DND-41 (cell line): Measurements from ENCODE around the gene SDC4.

Experiments used
- ATAC-seq: fragments of 200-7000 bp; cut with Tn5 transposase; 3 replicates; pipeline ENCODE4 v1.9.1; 2021; ENCODE audit warnings: low read depth; ENCODE audit not compliant: insufficient read depth
- DNase-seq: peaks from one replicate; pipeline ENCODE4 v3.0.0-alpha.2; 2020
- H2AFZ ChIP-seq: 2 replicates; pipeline ENCODE4 v1.6.0; 2012; ENCODE audit warnings: low read depth, low read length
- H3K27ac ChIP-seq: 2 replicates; pipeline ENCODE4 v1.5.1; 2012; ENCODE audit warnings: low read length, inconsistent platforms
- H3K27me3 ChIP-seq: fragments of 200-600 bp; sonication (generic); 2 replicates; pipeline ENCODE4 v1.6.0; 2012; ENCODE audit warnings: low read length, mild to moderate bottlenecking, inconsistent platforms; ENCODE audit not compliant: insufficient read depth, poor library complexity
- H3K36me3 ChIP-seq: 2 replicates; pipeline ENCODE4 v1.5.1; 2012; ENCODE audit warnings: low read length, inconsistent platforms; ENCODE audit not compliant: insufficient read depth
- H3K4me1 ChIP-seq: 2 replicates; pipeline ENCODE4 v1.5.1; 2012; ENCODE audit warnings: mild to moderate bottlenecking, low read length; ENCODE audit not compliant: insufficient read depth
- H3K4me2 ChIP-seq: 2 replicates; pipeline ENCODE4 v1.6.0; 2012; ENCODE audit warnings: mild to moderate bottlenecking, moderate library complexity, low read length, inconsistent platforms; ENCODE audit not compliant: insufficient read depth
- H3K4me3 ChIP-seq, 2 experiments: fragments of 200-600 bp in 1 of 2; shearing (Covaris generic) in 1 of 2; 2 replicates each; pipeline ENCODE4 v1.5.1; 2012 to 2016; ENCODE audit warnings: inconsistent platforms in 2 of 2, low read length in 2 of 2, mild to moderate bottlenecking in 2 of 2, low read depth in 1 of 2, moderate library complexity in 1 of 2
- H3K79me2 ChIP-seq: 2 replicates; pipeline ENCODE4 v1.6.0; 2012; ENCODE audit warnings: low read length, inconsistent platforms; ENCODE audit not compliant: insufficient read depth
- H3K9ac ChIP-seq: 2 replicates; pipeline ENCODE4 v1.6.0; 2012; ENCODE audit warnings: low read depth, mild to moderate bottlenecking, inconsistent platforms, low read length, moderate library complexity
- H3K9me3 ChIP-seq: 2 replicates; pipeline ENCODE4 v1.5.1; 2012; ENCODE audit warnings: low read length, moderate library complexity, mild to moderate bottlenecking, inconsistent platforms; ENCODE audit not compliant: insufficient read depth, severe bottlenecking
- H4K20me1 ChIP-seq: 2 replicates; pipeline ENCODE4 v1.6.0; 2012; ENCODE audit warnings: low read length; ENCODE audit not compliant: insufficient read depth
- EZH2 ChIP-seq: IDR thresholded peaks from 3 replicates; pipeline ENCODE4 v1.6.1; 2012; ENCODE audit warnings: borderline replicate concordance, low read depth, mild to moderate bottlenecking, moderate library complexity, low read length, inconsistent platforms; ENCODE audit not compliant: severe bottlenecking
- TF ChIP-seq, protein P1 (sequence below): IDR thresholded peaks from 2 replicates; pipeline ENCODE4 v1.5.1; 2012; ENCODE audit warnings: borderline replicate concordance, low read length, moderate library complexity, mild to moderate bottlenecking; ENCODE audit not compliant: poor library complexity, severe bottlenecking; ENCODE audit errors: extremely low read depth

SDC4 gene

GRCh38 chr20:45340951-45341350, 7.3 kb downstream of the SDC4 start:
- no peaks in the 10 kb centered on the region for H3K79me2 ChIP-seq
- H3K36me3 ChIP-seq: no peaks in the 10 kb centered on the region
- no peak overlapping the region for H3K4me3 ChIP-seq
- no peak overlapping the region for H2AFZ ChIP-seq
- TF ChIP-seq, protein P1, sequence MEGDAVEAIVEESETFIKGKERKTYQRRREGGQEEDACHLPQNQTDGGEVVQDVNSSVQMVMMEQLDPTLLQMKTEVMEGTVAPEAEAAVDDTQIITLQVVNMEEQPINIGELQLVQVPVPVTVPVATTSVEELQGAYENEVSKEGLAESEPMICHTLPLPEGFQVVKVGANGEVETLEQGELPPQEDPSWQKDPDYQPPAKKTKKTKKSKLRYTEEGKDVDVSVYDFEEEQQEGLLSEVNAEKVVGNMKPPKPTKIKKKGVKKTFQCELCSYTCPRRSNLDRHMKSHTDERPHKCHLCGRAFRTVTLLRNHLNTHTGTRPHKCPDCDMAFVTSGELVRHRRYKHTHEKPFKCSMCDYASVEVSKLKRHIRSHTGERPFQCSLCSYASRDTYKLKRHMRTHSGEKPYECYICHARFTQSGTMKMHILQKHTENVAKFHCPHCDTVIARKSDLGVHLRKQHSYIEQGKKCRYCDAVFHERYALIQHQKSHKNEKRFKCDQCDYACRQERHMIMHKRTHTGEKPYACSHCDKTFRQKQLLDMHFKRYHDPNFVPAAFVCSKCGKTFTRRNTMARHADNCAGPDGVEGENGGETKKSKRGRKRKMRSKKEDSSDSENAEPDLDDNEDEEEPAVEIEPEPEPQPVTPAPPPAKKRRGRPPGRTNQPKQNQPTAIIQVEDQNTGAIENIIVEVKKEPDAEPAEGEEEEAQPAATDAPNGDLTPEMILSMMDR: no peak
- no peak for TF ChIP-seq EZH2
- H4K20me1 ChIP-seq: 0 out of 2 replicates have a peak, but pooled peaks cover 2% of the 10 kb centered on the region
- no peaks in the 10 kb centered on the region for H3K9me3 ChIP-seq
- peaks cover 62% of the 10 kb centered on the region for H3K27me3 ChIP-seq
- H3K4me1 ChIP-seq: no peaks in the 10 kb centered on the region
- no peak overlapping the region for H3K27ac ChIP-seq
- H3K9ac ChIP-seq: no peak overlapping the region
- H3K4me2 ChIP-seq: no peak overlapping the region
- ATAC-seq (no peak), DNase-seq (no peak)

GRCh38 chr20:45340236-45340847, 7.9 kb downstream of the SDC4 start:
- Histone ChIP-seq H3K27me3 (peaks cover 57% of the 10 kb centered on the region), H3K79me2 (no peaks in the 10 kb centered on the region), H3K36me3 (no peaks in the 10 kb centered on the region), H3K4me2 (no peak overlapping the region), H2AFZ (no peak overlapping the region), H4K20me1 (no peaks in the 10 kb centered on the region), H3K4me3 (no peak overlapping the region), H3K4me1 (no peaks in the 10 kb centered on the region), H3K27ac (no peak overlapping the region), H3K9ac (no peak overlapping the region), H3K9me3 (no peaks in the 10 kb centered on the region)
- no peak for ATAC-seq
- DNase-seq: no peak
- TF ChIP-seq, protein P1: no peak
- TF ChIP-seq EZH2: no peak

- Histone ChIP-seq H3K36me3 (no peaks in the 10 kb centered on the region), H2AFZ (no peak overlapping the region), H3K9me3 (no peaks in the 10 kb centered on the region), H3K4me3 (no peak overlapping the region), H3K27me3 (peaks cover 53% of the 10 kb centered on the region), H3K4me1 (no peaks in the 10 kb centered on the region), H3K27ac (no peak overlapping the region), H3K4me2 (no peak overlapping the region), H3K79me2 (no peaks in the 10 kb centered on the region), H3K9ac (no peak overlapping the region), H4K20me1 (no peaks in the 10 kb centered on the region)
- no peak for TF ChIP-seq EZH2
- TF ChIP-seq, protein P1: no peak
- no peak for DNase-seq
- ATAC-seq: no peak
These were observed 8.4 kb downstream of the SDC4 start for GRCh38 chr20:45339799-45340198.

GRCh38 chr20:45339084-45339483, 9.1 kb downstream of the SDC4 start:
- Histone ChIP-seq H3K4me2 (no peak overlapping the region), H3K27me3 (peaks cover 50% of the 10 kb centered on the region), H3K27ac (no peak overlapping the region), H2AFZ (no peak overlapping the region), H3K4me1 (no peaks in the 10 kb centered on the region), H4K20me1 (no peaks in the 10 kb centered on the region), H3K9ac (no peak overlapping the region), H3K36me3 (no peaks in the 10 kb centered on the region), H3K4me3 (no peak overlapping the region), H3K79me2 (no peaks in the 10 kb centered on the region), H3K9me3 (no peaks in the 10 kb centered on the region)
- ATAC-seq (no peak), DNase-seq (no peak)
- TF ChIP-seq EZH2: no peak
- TF ChIP-seq, protein P1: no peak
